Activated T-cell treated with anti-CD3 and anti-CD28 coated beads, Interleukin-2, amount 50 U/mL, for 72 hours (primary cell): ENCODE data around the gene COQ5. TPM values are rescaled to one million over a fixed set of nuclear protein-coding genes. Genes with fewer than 3 reads are reported as not detected.

ENCODE experiments used
- ATAC-seq, 2 donors: fragments of 150-1000 bp; cut with Tn5 transposase; replicated peaks in 1 of 2; 2 replicates each; pipeline ENCODE4 v1.10.0; 2021; ENCODE audit warnings: moderate library complexity in 2 of 2, mild to moderate bottlenecking in 1 of 2
- DNase-seq, 2 donors: peaks; one replicate each; pipeline ENCODE4 v3.0.0; 2021 to 2022; ENCODE audit warnings: mixed read lengths in 1 of 2
- H3K27ac Mint-ChIP-seq: one replicate; pipeline ENCODE4 v1.8.0; 2022; ENCODE audit warnings: mild to moderate bottlenecking, moderate library complexity, mixed read lengths
- H3K27me3 Mint-ChIP-seq: one replicate; pipeline ENCODE4 v1.8.0; 2022; ENCODE audit warnings: low read depth, mixed read lengths
- H3K36me3 Mint-ChIP-seq, 2 donors: one replicate each; pipeline ENCODE4 v1.8.0; 2022; ENCODE audit warnings: mixed read lengths in 2 of 2, mild to moderate bottlenecking in 1 of 2; ENCODE audit not compliant: insufficient read depth in 2 of 2
- H3K4me1 Mint-ChIP-seq: one replicate; pipeline ENCODE4 v1.8.0; 2022; ENCODE audit warnings: low read depth, mixed read lengths
- H3K4me3 Mint-ChIP-seq, 2 donors: one replicate each; pipeline ENCODE4 v1.8.0; 2022; ENCODE audit warnings: mild to moderate bottlenecking in 2 of 2, mixed read lengths in 2 of 2, moderate library complexity in 2 of 2
- H3K9me3 Mint-ChIP-seq, 2 donors: one replicate each; pipeline ENCODE4 v1.8.0; 2022; ENCODE audit warnings: mixed read lengths in 2 of 2
- total RNA-seq, 2 donors: library from RNA; stranded (reverse); gene quantifications; one replicate each; pipeline ENCODE4 v1.2.3, GENCODE V29; 2022

Gene COQ5, protein sequence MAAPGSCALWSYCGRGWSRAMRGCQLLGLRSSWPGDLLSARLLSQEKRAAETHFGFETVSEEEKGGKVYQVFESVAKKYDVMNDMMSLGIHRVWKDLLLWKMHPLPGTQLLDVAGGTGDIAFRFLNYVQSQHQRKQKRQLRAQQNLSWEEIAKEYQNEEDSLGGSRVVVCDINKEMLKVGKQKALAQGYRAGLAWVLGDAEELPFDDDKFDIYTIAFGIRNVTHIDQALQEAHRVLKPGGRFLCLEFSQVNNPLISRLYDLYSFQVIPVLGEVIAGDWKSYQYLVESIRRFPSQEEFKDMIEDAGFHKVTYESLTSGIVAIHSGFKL
- 10 to 100 TPM; 28.9 to 36.7 TPM for total RNA-seq

DNA sequence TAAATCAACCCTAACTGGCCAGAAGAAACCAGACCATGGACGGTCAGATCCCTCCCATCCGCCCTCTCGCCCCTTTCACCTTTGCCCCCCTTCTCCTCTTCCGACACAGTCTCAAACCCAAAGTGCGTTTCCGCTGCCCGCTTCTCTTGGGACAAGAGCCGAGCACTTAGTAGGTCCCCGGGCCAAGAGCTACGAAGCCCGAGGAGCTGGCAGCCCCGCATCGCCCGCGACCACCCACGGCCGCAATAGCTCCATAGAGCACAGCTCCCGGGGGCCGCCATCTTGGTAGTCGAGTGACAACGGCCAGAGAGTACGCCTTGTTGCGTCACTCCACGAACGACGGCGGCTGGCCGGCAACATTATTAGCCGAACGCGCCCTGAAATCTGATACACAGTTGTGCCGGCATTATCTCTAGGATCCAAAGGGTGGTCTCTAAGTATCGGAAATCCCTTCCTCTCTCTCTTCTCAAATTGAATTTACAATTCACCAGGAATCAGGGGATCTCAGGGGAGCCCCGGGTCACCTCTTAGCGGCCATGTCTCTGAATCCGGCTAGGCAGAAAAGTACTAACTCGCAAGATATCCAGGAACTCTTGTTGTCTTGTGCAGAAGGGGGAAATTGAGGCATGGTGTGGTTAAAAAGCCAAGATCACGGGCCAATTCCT is at the start of gene COQ5:
TSS of gene COQ5 (minus strand) at position 298 of the 665 bp plus-strand sequence. CDS start at position 281, 17 bp downstream.
- Mint-ChIP-seq H3K4me1 (peaks cover 23% of the 10 kb centered on the region), H3K36me3 (peaks cover 0 to 5% of the 10 kb centered on the region in 2 donors), H3K4me3 (peak within 1 kb of the TSS; percentile 99 to 100), H3K27me3 (no peaks in the 10 kb centered on the region), H3K27ac (peak within 1 kb of the TSS; percentile 100), H3K9me3 (no peaks in the 10 kb centered on the region)
- ATAC-seq = peak; percentile 96
- DNase-seq = peak; percentile 86 to 87

DNA sequence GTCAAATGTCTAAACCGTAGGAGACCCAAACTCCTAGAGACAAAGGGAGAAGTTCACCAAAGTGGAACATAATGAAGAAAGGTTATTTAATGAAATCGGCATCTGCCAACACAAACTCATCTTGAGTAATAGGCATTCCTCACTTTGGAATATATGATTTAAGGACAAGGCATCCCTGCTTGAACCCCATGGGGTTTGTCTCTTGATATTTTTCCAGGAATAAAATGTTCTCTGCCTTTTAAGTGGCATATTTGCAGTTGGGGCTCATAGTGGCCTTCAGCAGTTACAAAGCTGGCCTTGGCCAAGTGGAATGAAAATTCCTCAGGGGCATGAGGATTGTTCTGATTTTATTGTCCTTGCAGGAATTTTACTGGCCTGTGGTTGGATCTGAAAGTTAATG is 45.1 kb upstream of the COQ5 start:
- Mint-ChIP-seq H3K4me1 (peaks cover 6% of the 10 kb centered on the region), H3K36me3 (peaks cover 14 to 45% of the 10 kb centered on the region in 2 donors), H3K27me3 (no peaks in the 10 kb centered on the region), H3K27ac (peak overlapping the region; percentile 9), H3K4me3 (no peak overlapping the region), H3K9me3 (no peaks in the 10 kb centered on the region)
- ATAC-seq = no peak
- DNase-seq = no peak

DNA sequence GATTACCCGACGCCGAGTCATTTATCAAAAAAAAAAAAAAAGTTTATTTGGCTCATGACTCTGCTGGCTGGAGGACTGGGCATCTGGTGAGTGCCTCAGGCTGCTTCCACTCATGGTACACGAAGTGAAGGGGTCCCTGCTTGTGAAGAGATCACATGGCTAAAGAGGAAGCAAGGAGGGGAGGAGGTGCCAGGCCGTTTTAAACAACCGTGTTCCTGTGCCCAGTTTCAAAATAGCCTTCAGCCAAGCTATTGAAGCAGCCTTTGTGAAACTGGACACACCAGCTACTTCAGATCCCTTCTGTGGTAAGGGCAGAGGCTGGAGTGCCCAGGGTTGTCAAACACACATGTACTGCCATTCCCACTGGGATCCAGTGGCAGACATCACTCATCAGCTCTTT is 44.6 kb upstream of the COQ5 start:
- H3K4me1 Mint-ChIP-seq = peaks cover under 1% of the 10 kb centered on the region
- DNase-seq (no peak), ATAC-seq (no peak)
- H3K9me3 Mint-ChIP-seq = no peaks in the 10 kb centered on the region
- H3K27me3 Mint-ChIP-seq = no peaks in the 10 kb centered on the region
- H3K36me3 Mint-ChIP-seq = peaks cover 14 to 47% of the 10 kb centered on the region in 2 donors
- H3K27ac Mint-ChIP-seq = no peak overlapping the region
- H3K4me3 Mint-ChIP-seq = no peak overlapping the region

DNA sequence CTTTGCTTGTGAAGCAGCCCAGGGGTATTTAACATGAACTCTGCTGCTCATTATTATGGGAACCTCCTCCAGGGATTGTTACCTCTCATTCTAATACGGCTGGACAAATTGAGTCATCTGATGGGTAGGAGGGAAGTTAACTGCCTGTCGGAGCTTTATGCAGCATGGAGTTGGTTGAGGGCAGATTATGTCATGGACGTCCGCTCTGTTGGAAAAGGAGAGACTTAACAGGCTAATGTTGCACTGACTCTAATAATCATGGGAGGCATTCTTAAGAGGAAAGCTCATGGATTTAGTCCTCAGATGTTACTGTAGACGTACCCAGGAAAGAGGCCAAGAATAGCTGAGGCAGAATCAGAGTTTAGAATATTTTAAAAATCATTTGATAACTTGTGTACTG is 42.3 kb upstream of the COQ5 start:
- Mint-ChIP-seq H3K36me3 (peaks cover 11 to 52% of the 10 kb centered on the region in 2 donors), H3K27me3 (no peaks in the 10 kb centered on the region)

DNA sequence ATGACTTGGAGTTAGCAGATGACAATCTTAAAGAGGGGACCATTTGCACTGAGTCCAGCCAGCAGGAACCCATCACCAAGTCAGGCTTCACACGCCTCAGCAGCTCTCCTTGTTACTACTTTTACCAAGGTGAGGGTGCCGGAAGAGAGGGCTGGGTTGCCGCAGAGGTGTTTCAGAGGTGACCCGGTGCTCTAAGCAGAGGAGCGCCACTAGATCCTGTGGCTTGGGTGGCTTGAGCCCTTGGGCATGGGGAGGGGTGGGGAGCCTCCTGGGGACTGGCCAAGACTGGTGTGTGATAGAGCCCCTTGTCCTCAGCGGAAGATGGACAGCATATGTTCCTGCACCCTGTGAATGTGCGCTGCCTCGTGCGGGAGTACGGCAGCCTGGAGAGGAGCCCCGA is 34.5 kb upstream of the COQ5 start:
- no peak overlapping the region for H3K27ac Mint-ChIP-seq
- H3K36me3 Mint-ChIP-seq = peaks cover 12 to 42% of the 10 kb centered on the region in 2 donors

More for the DNA sequence above, 42.3 kb upstream of the COQ5 start:
- Mint-ChIP-seq H3K4me1 (no peaks in the 10 kb centered on the region), H3K4me3 (no peak overlapping the region), H3K27ac (no peak overlapping the region), H3K9me3 (no peaks in the 10 kb centered on the region)
- ATAC-seq = no peak
- no peak for DNase-seq

DNA sequence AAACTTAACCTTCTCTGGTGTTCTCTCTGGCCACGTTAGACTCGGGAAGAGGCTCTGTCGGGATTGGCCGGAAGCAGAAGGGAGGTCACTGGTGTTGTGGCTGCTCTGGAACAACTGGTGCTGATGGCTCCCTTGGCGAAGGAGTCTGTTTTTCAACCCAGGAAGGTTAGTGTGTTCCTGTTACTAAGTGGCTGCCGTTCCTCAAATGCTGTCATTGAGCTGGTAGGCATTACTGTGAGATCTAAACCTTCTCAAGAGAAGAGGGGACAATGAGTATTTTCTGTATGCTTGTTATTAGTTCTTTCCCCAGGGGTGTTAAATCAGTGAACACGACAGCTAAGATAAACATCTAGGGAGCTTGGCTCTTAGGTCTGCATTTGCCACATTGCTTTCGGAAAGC is 33.9 kb upstream of the COQ5 start:
- Mint-ChIP-seq H3K27ac (peak overlapping the region; percentile 69), H3K27me3 (no peaks in the 10 kb centered on the region), H3K36me3 (peaks cover 12 to 45% of the 10 kb centered on the region in 2 donors), H3K9me3 (no peaks in the 10 kb centered on the region), H3K4me1 (no peaks in the 10 kb centered on the region), H3K4me3 (no peak overlapping the region)
- no peak for DNase-seq
- no peak for ATAC-seq

More for the DNA sequence above, 34.5 kb upstream of the COQ5 start:
- ATAC-seq (no peak), DNase-seq (no peak)
- Mint-ChIP-seq H3K27me3 (no peaks in the 10 kb centered on the region), H3K4me3 (no peak overlapping the region), H3K4me1 (no peaks in the 10 kb centered on the region), H3K9me3 (no peaks in the 10 kb centered on the region)

DNA sequence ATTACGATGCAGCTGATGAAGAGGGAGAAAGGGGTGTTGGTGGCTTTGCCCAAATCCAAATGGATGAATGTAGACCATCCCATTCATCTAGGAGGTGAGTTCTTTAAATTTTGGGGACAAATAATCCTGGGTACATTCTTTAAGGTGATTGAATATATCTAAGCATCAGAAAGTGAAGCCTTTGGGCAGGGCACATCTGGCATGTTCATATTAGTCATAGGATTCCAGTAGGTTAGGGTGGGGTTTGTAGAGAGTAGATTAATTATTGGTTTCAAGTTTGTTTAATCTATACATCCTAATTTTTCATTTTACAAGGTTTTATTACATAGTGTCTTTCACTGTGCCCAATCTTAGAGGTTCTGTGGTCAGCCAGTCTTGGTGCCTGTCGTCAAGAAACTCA is 28.6 kb upstream of the COQ5 start:
- ATAC-seq = no peak
- DNase-seq = no peak
- no peak overlapping the region for H3K4me3 Mint-ChIP-seq
- no peaks in the 10 kb centered on the region for H3K27me3 Mint-ChIP-seq
- H3K27ac Mint-ChIP-seq = no peak overlapping the region
- no peaks in the 10 kb centered on the region for H3K9me3 Mint-ChIP-seq
- H3K36me3 Mint-ChIP-seq = peaks cover 8 to 37% of the 10 kb centered on the region in 2 donors
- no peaks in the 10 kb centered on the region for H3K4me1 Mint-ChIP-seq

DNA sequence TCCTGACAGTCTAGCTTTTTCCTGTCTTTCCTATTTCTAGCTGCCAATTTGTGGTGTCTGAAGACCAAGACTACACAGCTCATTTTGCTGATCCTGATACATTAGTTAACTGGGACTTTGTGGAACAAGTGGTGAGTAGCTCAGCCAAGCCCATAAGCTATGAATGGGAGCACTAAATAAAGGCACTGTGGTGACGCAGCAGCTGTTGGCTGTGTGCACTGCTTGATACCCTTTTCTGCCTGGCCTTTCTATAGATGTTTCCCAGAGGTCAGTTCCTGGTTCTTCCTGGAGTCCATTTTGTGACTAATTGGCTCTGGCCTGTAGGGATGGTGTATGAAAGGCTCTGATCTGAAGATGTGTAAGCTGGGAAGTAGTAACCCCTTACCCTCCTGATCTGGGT is 25.7 kb upstream of the COQ5 start:
- DNase-seq (no peak), ATAC-seq (no peak)
- Mint-ChIP-seq H3K27ac (no peak overlapping the region), H3K27me3 (no peaks in the 10 kb centered on the region), H3K4me3 (no peak overlapping the region), H3K9me3 (no peaks in the 10 kb centered on the region), H3K36me3 (peaks cover 7 to 29% of the 10 kb centered on the region in 2 donors), H3K4me1 (no peaks in the 10 kb centered on the region)

DNA sequence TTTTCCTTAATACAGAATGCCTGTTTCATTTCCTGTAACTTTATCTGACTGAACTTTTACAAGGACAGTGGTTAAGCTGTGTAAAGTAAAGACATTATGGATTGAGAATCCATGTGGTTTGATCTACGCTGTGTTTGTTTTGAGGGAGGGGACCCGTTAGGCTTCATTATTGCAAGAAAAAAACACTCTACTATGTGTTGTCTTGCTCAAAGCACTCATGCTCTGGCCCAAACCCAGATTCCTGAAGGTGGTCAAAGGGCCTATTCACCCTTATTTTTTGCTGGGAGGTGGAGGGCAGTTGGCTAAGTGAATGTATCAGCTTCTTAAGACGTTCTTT is 17.1 kb upstream of the COQ5 start:
- no peak overlapping the region for H3K4me3 Mint-ChIP-seq
- no peak for DNase-seq
- H3K9me3 Mint-ChIP-seq = no peaks in the 10 kb centered on the region
- H3K27me3 Mint-ChIP-seq = no peaks in the 10 kb centered on the region
- peaks cover 5 to 8% of the 10 kb centered on the region in 2 donors for H3K36me3 Mint-ChIP-seq
- peak overlapping the region; percentile 12 for H3K27ac Mint-ChIP-seq
- ATAC-seq = no peak
- H3K4me1 Mint-ChIP-seq = peaks cover 12% of the 10 kb centered on the region

DNA sequence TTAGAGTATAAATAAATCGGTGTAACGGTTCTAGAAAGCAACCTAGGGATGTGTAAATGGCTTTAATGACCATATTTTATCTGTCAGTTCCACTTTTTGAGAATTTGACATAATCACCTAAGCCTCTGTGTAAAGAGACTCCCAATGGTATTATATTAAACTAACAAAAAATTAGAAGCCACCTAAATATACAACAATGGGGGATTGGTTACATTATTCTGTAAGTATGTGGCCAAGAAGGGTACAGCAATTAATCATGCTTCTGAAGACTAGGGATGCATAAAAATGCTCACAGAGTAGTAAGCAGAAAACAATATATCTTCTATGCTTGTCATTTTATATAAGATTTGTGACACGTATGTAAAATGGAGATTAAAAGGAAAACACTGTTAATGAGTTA is 15.7 kb upstream of the COQ5 start:
- ATAC-seq = no peak
- no peak for DNase-seq
- Mint-ChIP-seq H3K36me3 (peaks cover 8 to 11% of the 10 kb centered on the region in 2 donors), H3K9me3 (no peaks in the 10 kb centered on the region), H3K27me3 (no peaks in the 10 kb centered on the region), H3K27ac (peak overlapping the region; percentile 53), H3K4me3 (no peak overlapping the region), H3K4me1 (peaks cover 24% of the 10 kb centered on the region)

DNA sequence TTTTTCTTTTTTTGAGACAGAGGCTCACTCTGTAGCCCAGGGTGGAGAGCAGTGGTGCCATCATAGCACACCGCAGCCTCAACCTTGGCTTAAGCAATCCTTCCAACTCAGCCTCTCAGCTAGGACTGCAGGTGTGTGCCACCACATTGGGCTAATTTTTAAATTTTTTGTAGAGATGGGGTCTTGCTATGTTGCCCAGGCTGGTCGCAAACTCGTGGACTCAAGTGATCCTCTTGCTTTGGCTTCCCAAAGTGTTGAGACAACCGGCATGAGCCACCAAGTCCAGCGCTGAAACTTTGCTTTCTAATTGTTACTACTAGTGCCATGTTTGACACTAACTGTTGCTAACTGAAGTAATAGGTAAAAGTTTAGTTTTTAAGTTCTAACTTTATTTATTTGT is 13.2 kb upstream of the COQ5 start:
- no peaks in the 10 kb centered on the region for H3K9me3 Mint-ChIP-seq
- no peaks in the 10 kb centered on the region for H3K27me3 Mint-ChIP-seq
- ATAC-seq (no peak), DNase-seq (no peak)
- H3K27ac Mint-ChIP-seq = peak overlapping the region; percentile 76
- no peak overlapping the region for H3K4me3 Mint-ChIP-seq
- peaks cover 50% of the 10 kb centered on the region for H3K4me1 Mint-ChIP-seq
- peaks cover 9 to 15% of the 10 kb centered on the region in 2 donors for H3K36me3 Mint-ChIP-seq

DNA sequence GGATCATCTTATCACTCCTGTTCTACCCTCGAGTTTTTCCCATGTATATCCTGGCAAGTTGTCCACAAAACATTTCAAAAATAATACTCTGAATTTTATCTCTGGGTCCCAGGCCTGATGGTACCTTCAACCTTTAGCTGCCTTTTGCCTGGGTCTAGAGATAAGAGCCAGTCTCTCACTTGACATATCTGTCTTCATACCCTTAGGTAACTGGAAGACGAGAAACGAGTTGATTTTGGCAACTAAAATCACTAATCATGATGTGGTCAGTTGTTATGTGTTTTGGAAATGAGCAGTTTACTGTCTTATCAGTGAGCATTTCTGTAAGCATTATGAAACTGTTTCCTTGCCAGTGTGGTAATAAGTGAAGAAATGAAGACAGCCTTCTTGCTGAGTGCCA is 11.5 kb upstream of the COQ5 start:
- H3K27ac Mint-ChIP-seq = peak overlapping the region; percentile 94

DNA sequence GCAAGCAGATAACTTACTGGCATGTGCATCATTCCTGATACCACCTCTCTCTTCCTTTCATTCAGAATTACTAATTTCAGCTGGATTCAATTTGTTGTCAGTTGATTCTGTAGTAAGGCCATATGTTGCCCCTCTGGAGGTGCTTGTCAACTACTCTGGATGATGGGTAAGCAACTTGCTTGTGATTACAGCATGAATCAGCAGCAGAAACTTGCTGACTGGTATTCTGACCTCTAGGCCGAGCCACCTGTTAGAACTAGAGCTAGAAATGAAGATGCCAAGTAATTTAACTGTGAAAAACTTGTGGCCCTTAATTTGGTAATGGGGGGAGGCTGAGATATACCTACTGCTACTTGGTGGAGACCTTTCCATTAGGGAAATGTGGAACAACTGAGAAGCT is 10.3 kb upstream of the COQ5 start:
- H3K36me3 Mint-ChIP-seq = peaks cover 11 to 23% of the 10 kb centered on the region in 2 donors
- no peaks in the 10 kb centered on the region for H3K27me3 Mint-ChIP-seq
- H3K9me3 Mint-ChIP-seq = no peaks in the 10 kb centered on the region
- H3K27ac Mint-ChIP-seq = peak overlapping the region; percentile 92
- DNase-seq (peak; percentile 20 to 44), ATAC-seq (peak; percentile 43 to 70)
- peaks cover 71% of the 10 kb centered on the region for H3K4me1 Mint-ChIP-seq
- H3K4me3 Mint-ChIP-seq = peak overlapping the region; percentile 88 to 97

More for the DNA sequence above, 11.5 kb upstream of the COQ5 start:
- Mint-ChIP-seq H3K36me3 (peaks cover 6 to 18% of the 10 kb centered on the region in 2 donors), H3K4me3 (peak overlapping the region; percentile 4 to 80), H3K9me3 (no peaks in the 10 kb centered on the region), H3K4me1 (peaks cover 67% of the 10 kb centered on the region), H3K27me3 (no peaks in the 10 kb centered on the region)
- ATAC-seq = peak in 1 of 2 donors; percentile 42
- DNase-seq = no peak
